Glutamatergic neuron (in vitro differentiated cells): ENCODE results near the gene RETREG1. TPM values are rescaled to one million over a fixed set of nuclear protein-coding genes. Genes with fewer than 3 reads are reported as not detected.
"Not testable (repeated sequence)": the region's sequence is repeated elsewhere in the genome, so short reads cannot be mapped to it uniquely, and the experiment has no call there.

Source experiments
- DNase-seq: peaks from one replicate; pipeline ENCODE4 v3.0.0; 2022
- H3K27ac Mint-ChIP-seq: one replicate; pipeline ENCODE4 v1.8.0; 2020; ENCODE audit warnings: mild to moderate bottlenecking, mixed read lengths, inconsistent platforms; ENCODE audit not compliant: unreplicated experiment
- H3K27me3 Mint-ChIP-seq: one replicate; pipeline ENCODE4 v1.8.0; 2020; ENCODE audit warnings: mild to moderate bottlenecking, moderate library complexity, mixed read lengths, inconsistent platforms; ENCODE audit not compliant: unreplicated experiment
- H3K36me3 Mint-ChIP-seq: one replicate; pipeline ENCODE4 v1.8.0; 2020; ENCODE audit warnings: mild to moderate bottlenecking, mixed read lengths, inconsistent platforms; ENCODE audit not compliant: unreplicated experiment
- H3K4me1 Mint-ChIP-seq: one replicate; pipeline ENCODE4 v1.8.0; 2020; ENCODE audit warnings: mild to moderate bottlenecking, low read depth, mixed read lengths, inconsistent platforms; ENCODE audit not compliant: unreplicated experiment
- H3K4me3 Mint-ChIP-seq: one replicate; pipeline ENCODE4 v1.8.0; 2020; ENCODE audit warnings: mild to moderate bottlenecking, mixed read lengths, inconsistent platforms; ENCODE audit not compliant: unreplicated experiment
- H3K9me3 Mint-ChIP-seq: one replicate; pipeline ENCODE4 v1.8.0; 2020; ENCODE audit warnings: mild to moderate bottlenecking, moderate library complexity, mixed read lengths, inconsistent platforms; ENCODE audit not compliant: unreplicated experiment
- CTCF ChIP-seq: fragments of 200-600 bp; sonication (generic); IDR thresholded peaks from one replicate; pipeline ENCODE4 v1.5.0; 2021; ENCODE audit not compliant: partially characterized antibody, unreplicated experiment
- total RNA-seq: library from RNA; stranded (reverse); fragmentation: NEBNext Ultra II Directional; extraction: Animal tissue kit (Norgen Biotek cat#: 25700); gene quantifications from one replicate; pipeline ENCODE4 v1.2.1, GENCODE V29; 2021; ENCODE audit not compliant: unreplicated experiment

Gene RETREG1
- total RNA-seq, 1 donor from 2014 or later: 6.3 TPM

- H3K27ac Mint-ChIP-seq: no peak overlapping the region
- TF ChIP-seq CTCF: no peak
- no peak for DNase-seq
- no peaks in the 10 kb centered on the region for H3K4me1 Mint-ChIP-seq
- H3K9me3 Mint-ChIP-seq: no peaks in the 10 kb centered on the region
- no peaks in the 10 kb centered on the region for H3K36me3 Mint-ChIP-seq
- H3K4me3 Mint-ChIP-seq: no peak overlapping the region
- no peaks in the 10 kb centered on the region for H3K27me3 Mint-ChIP-seq
Measured at GRCh38 chr5:16477541-16477940, 139.3 kb downstream of the RETREG1 start.

GRCh38 chr5:16476417-16476816 is 140.4 kb downstream of the RETREG1 start:
- H3K36me3 Mint-ChIP-seq, H3K4me1 Mint-ChIP-seq, DNase-seq, H3K27me3 Mint-ChIP-seq, H3K4me3 Mint-ChIP-seq, H3K9me3 Mint-ChIP-seq, H3K27ac Mint-ChIP-seq: not testable (repeated sequence)

- no peak for TF ChIP-seq CTCF
- Mint-ChIP-seq H3K36me3 (no peaks in the 10 kb centered on the region), H3K9me3 (peaks cover 2% of the 10 kb centered on the region), H3K27me3 (peaks cover 3% of the 10 kb centered on the region), H3K4me1 (peaks cover 4% of the 10 kb centered on the region), H3K4me3 (no peak overlapping the region), H3K27ac (no peak overlapping the region)
- no peak for DNase-seq
Measured at GRCh38 chr5:16471387-16471786, 145.4 kb downstream of the RETREG1 start.

GRCh38 chr5:16467363-16468219 is 149.2 kb downstream of the RETREG1 start:
- H3K4me1 Mint-ChIP-seq: peaks cover 18% of the 10 kb centered on the region
- no peaks in the 10 kb centered on the region for H3K36me3 Mint-ChIP-seq
- H3K27me3 Mint-ChIP-seq: peaks cover 4% of the 10 kb centered on the region

More at GRCh38 chr5:16467363-16468219, 149.2 kb downstream of the RETREG1 start:
- Mint-ChIP-seq H3K27ac (peak overlapping the region; percentile 52), H3K4me3 (peak overlapping the region; percentile 100), H3K9me3 (peaks cover 4% of the 10 kb centered on the region)
- no peak for DNase-seq
- no peak for TF ChIP-seq CTCF
